Colonic mucosa (tissue), 4 donors: Measurements from ENCODE around the gene ABCA7. TPM values are rescaled to one million over a fixed set of nuclear protein-coding genes. Genes with fewer than 3 reads are reported as not detected.

Experiments used
- DNase-seq: peaks from one replicate; pipeline ENCODE4 v3.0.0-alpha.2; 2020
- H3K27ac ChIP-seq: fragments of 200-600 bp; one replicate; pipeline ENCODE4 v1.8.0; 2021
- H3K27me3 ChIP-seq: fragments of 200-600 bp; one replicate; pipeline ENCODE4 v1.8.0; 2021
- H3K36me3 ChIP-seq: fragments of 200-600 bp; one replicate; pipeline ENCODE4 v1.8.0; 2021
- H3K4me1 ChIP-seq: fragments of 200-600 bp; one replicate; pipeline ENCODE4 v1.8.0; 2021; ENCODE audit warnings: mild to moderate bottlenecking
- H3K4me3 ChIP-seq: fragments of 200-600 bp; one replicate; pipeline ENCODE4 v1.8.0; 2021
- H3K9ac ChIP-seq, 2 donors: one replicate each; pipeline ENCODE4 v1.7.0; 2013; ENCODE audit warnings: control low read depth in 2 of 2, low read depth in 2 of 2, low read length in 2 of 2
- H3K9me3 ChIP-seq: fragments of 200-600 bp; one replicate; pipeline ENCODE4 v1.8.0; 2021
- intact Hi-C: fragments of 100-400 bp; cut with DNase I; formaldehyde crosslinking; loops from one replicate; pipeline ENCODE4 v1.14.1; 2022
- total RNA-seq, 2 donors: library from RNA; stranded (reverse); fragmentation: NEBNext Ultra II Directional in 1 of 2; extraction: Animal tissue kit (Norgen Biotek cat#: 25700) in 1 of 2; gene quantifications; one replicate each; pipeline ENCODE4 v1.2.1, GENCODE V29; 2021
- TF ChIP-seq, protein P1 (sequence below): fragments of 200-600 bp; IDR thresholded peaks from one replicate; pipeline ENCODE4 v1.8.0; 2022; ENCODE audit warnings: antibody characterized with exemption, mild to moderate bottlenecking
- donor health status: healthy.
- donor health status: DM: no; HTN: no; CAD: no.
- donor health status: DM: no; HTN: no; CAD: no.

The ABCA7 gene
- total RNA-seq, 2 donors from 2014 or later = 23.9 to 31.6 TPM

DNA sequence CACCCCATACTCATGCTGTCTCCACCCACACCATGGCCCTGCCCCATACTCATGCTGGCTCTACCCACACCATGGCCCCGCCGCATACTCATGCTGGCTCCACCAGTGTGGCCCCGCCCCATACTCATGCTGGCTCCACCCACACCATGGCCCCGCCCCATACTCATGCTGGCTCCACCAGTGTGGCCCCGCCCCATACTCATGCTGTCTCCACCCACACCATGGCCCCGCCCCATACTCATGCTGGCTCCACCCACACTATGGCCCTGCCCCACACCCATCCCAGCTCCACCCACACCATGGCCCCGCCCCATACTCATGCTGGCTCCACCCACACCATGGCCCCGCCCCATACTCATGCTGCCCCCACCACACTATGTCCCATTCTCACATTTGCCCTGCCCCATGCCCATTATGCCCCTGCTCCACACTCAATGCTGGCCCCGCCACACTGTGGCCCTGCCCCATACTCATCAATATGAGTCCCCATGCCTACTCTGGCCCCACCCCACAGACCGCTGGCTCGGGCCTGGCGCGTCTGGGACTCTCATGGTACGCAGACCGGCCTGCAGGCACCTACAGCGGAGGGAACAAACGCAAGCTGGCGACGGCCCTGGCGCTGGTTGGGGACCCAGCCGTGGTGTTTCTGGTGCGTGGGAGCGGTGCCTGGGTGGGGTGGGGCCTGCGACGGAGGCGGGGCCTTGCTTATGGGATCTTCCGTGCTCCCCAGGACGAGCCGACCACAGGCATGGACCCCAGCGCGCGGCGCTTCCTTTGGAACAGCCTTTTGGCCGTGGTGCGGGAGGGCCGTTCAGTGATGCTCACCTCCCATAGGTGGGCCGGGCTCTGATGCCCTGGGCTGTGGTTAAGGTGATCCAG, 23.4 kb downstream of the ABCA7 start:
- no peaks in the 10 kb centered on the region for H3K36me3 ChIP-seq
- no peak overlapping the region for H3K4me3 ChIP-seq
- peaks cover 21% of the 10 kb centered on the region for H3K4me1 ChIP-seq
- peaks cover 13% of the 10 kb centered on the region for H3K27me3 ChIP-seq
- TF ChIP-seq, protein P1, sequence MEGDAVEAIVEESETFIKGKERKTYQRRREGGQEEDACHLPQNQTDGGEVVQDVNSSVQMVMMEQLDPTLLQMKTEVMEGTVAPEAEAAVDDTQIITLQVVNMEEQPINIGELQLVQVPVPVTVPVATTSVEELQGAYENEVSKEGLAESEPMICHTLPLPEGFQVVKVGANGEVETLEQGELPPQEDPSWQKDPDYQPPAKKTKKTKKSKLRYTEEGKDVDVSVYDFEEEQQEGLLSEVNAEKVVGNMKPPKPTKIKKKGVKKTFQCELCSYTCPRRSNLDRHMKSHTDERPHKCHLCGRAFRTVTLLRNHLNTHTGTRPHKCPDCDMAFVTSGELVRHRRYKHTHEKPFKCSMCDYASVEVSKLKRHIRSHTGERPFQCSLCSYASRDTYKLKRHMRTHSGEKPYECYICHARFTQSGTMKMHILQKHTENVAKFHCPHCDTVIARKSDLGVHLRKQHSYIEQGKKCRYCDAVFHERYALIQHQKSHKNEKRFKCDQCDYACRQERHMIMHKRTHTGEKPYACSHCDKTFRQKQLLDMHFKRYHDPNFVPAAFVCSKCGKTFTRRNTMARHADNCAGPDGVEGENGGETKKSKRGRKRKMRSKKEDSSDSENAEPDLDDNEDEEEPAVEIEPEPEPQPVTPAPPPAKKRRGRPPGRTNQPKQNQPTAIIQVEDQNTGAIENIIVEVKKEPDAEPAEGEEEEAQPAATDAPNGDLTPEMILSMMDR = no peak
- H3K9ac ChIP-seq = no peak overlapping the region
- no peak overlapping the region for H3K27ac ChIP-seq
- intact Hi-C loops = no loop called here
- H3K9me3 ChIP-seq = no peaks in the 10 kb centered on the region
- DNase-seq = peak; percentile 37

DNA sequence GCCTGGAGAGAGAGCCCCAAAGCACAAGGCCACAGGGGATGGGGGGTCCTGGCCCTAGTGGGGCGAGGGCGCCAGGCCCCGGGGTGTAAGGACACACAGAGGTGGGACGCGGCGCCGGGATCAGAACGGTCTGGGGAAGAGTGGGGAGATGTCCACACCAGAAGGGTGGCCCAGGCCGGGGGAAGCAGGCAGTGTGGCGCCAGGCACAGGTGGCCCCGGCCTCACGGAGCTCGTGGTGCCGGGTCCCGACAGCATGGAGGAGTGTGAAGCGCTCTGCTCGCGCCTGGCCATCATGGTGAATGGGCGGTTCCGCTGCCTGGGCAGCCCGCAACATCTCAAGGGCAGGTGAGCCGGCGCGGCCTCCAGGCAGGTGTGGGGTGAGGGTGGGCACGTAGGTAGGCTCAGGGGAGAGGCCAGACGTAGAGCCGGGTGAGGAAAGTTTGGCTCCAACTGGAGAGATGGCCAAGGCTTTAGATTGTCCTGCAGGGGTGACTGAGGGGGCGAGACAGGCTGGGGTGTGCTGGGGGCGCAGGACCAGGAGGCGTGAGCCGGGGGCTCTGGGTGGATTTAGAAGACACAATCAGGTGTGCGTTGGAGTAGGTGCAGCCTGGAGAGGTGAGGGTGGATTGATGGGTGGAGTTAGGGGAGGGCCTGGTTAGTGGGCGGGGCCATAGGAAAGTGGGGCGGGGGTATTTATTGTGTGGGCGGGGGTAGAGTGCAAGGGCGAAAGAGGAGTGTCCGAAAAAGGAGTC, 24.2 kb downstream of the ABCA7 start:
- no peaks in the 10 kb centered on the region for H3K36me3 ChIP-seq
- no peak overlapping the region for H3K9ac ChIP-seq
- H3K4me1 ChIP-seq = peaks cover 25% of the 10 kb centered on the region
- H3K27ac ChIP-seq = no peak overlapping the region
- H3K27me3 ChIP-seq = peaks cover 13% of the 10 kb centered on the region
- H3K9me3 ChIP-seq = no peaks in the 10 kb centered on the region
- peak; percentile 35 for DNase-seq
- no peak overlapping the region for H3K4me3 ChIP-seq
- intact Hi-C loops = no loop called here
- TF ChIP-seq, protein P1 = no peak

DNA sequence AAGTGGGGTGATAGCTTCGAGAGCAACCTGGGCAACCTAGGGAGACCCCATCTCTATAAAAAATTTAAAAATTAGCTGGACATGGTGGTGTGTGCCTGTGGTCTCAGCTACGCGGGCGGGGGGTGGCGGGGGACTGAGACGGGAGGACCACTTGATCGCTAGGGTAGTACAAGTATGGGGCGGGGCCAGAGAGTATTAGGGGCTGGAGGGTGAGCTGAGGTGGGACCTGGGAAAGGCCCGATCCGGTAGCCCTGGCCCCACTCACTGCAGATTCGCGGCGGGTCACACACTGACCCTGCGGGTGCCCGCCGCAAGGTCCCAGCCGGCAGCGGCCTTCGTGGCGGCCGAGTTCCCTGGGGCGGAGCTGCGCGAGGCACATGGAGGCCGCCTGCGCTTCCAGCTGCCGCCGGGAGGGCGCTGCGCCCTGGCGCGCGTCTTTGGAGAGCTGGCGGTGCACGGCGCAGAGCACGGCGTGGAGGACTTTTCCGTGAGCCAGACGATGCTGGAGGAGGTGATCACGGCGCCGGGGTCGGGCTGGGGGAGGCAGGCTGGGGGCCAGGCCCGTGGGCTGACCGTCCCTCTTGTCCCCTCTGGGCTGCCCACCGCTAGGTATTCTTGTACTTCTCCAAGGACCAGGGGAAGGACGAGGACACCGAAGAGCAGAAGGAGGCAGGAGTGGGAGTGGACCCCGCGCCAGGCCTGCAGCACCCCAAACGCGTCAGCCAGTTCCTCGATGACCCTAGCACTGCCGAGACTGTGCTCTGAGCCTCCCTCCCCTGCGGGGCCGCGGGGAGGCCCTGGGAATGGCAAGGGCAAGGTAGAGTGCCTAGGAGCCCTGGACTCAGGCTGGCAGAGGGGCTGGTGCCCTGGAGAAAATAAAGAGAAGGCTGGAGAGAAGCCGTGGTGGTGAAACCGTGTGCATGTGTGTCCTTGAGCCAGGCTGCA, 25.0 kb downstream of the ABCA7 start:
- intact Hi-C loops = no loop called here
- H3K27ac ChIP-seq = peak overlapping the region; percentile 40
- TF ChIP-seq, protein P1 = peak; percentile 89
- no peaks in the 10 kb centered on the region for H3K36me3 ChIP-seq
- DNase-seq = peak; percentile 73
- H3K9me3 ChIP-seq = no peaks in the 10 kb centered on the region
- H3K9ac ChIP-seq = peak overlapping the region; percentile 32 to 50
- peak overlapping the region; percentile 1 for H3K4me3 ChIP-seq
- peaks cover 28% of the 10 kb centered on the region for H3K4me1 ChIP-seq
- peaks cover 16% of the 10 kb centered on the region for H3K27me3 ChIP-seq

DNA sequence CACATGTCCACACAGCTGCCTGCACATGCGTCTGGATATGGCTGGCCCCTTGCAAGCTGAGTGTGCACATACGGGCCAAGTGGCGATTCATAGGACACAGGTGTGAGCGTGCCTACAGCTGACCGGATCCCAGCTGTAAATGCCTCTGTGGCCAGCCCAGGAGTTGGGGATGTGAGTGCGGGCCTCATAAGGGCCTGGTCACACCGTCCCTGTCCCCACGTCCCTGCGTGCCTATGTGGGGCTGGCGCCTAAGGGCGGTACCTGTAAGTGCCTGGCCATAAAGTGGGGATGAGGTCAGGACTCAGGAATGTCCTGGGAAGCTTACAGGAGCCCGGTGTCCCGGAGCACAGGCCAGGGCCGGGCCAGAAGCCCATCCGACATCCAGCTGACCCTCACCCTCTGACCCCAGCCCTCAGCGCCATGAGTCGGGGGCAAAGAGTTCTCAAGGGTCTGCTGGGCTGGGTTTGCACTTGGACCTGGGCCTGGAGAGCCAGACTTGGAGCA, 25.8 kb downstream of the ABCA7 start:
- peaks cover 28% of the 10 kb centered on the region for H3K4me1 ChIP-seq

More for the DNA sequence above, 25.8 kb downstream of the ABCA7 start:
- Histone ChIP-seq H3K36me3 (no peaks in the 10 kb centered on the region), H3K9me3 (no peaks in the 10 kb centered on the region), H3K4me3 (peak overlapping the region; percentile 1), H3K27me3 (peaks cover 24% of the 10 kb centered on the region), H3K27ac (peak overlapping the region; percentile 40), H3K9ac (peak overlapping the region; percentile 32 to 39)
- peak; percentile 78 for DNase-seq
- intact Hi-C loops = no loop called here
- TF ChIP-seq, protein P1 = no peak
